ENCODE results near the gene SLC5A11.
"Not testable (repeated sequence)": the region's sequence is repeated elsewhere in the genome, so short reads cannot be mapped to it uniquely, and the experiment has no call there.

Gene SLC5A11

GRCh38 chr16:24854607-24855171 is 8.9 kb downstream of the SLC5A11 start:
- FAIRE-seq (no peak), DNase-seq (ENCODE audit: extremely low spot score, insufficient read length, low read depth) (no peak)

GRCh38 chr16:24855678-24856077 is 9.9 kb downstream of the SLC5A11 start:
- no peak for DNase-seq (ENCODE audit: extremely low spot score, insufficient read length, low read depth)

GRCh38 chr16:24856871-24857270 is 11.1 kb downstream of the SLC5A11 start:
- not testable (repeated sequence) for DNase-seq (ENCODE audit: extremely low spot score, insufficient read length, low read depth); FAIRE-seq

More at GRCh38 chr16:24855678-24856077, 9.9 kb downstream of the SLC5A11 start:
- FAIRE-seq, result no peak

- FAIRE-seq (no peak), DNase-seq (ENCODE audit: extremely low spot score, insufficient read length, low read depth) (peak; percentile 29)
Measured at GRCh38 chr16:24858219-24859041, 12.7 kb downstream of the SLC5A11 start.

DNA sequence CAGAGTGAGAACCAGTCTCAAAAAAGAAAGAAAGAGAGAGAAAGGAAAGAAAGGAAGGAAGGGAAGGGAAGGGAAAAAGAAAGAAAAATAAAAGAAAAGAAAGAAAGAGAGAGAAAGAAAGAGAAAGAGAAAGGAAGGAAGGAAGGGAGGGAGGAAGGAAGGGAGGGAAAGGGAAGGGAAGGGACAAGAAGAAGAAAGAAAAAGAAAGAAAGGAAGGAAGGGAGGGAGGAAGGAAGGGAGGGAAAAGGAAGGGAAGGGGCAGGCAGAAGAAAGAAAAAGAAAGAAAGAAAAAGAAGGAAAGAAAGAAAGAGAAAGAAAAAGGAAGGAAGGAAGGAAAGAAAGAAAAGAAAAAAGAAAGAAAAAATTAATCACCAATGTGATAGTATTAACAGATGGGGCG is 15.7 kb downstream of the SLC5A11 start:
- DNase-seq (ENCODE audit: extremely low spot score, insufficient read length, low read depth) (no peak), FAIRE-seq (no peak)

DNA sequence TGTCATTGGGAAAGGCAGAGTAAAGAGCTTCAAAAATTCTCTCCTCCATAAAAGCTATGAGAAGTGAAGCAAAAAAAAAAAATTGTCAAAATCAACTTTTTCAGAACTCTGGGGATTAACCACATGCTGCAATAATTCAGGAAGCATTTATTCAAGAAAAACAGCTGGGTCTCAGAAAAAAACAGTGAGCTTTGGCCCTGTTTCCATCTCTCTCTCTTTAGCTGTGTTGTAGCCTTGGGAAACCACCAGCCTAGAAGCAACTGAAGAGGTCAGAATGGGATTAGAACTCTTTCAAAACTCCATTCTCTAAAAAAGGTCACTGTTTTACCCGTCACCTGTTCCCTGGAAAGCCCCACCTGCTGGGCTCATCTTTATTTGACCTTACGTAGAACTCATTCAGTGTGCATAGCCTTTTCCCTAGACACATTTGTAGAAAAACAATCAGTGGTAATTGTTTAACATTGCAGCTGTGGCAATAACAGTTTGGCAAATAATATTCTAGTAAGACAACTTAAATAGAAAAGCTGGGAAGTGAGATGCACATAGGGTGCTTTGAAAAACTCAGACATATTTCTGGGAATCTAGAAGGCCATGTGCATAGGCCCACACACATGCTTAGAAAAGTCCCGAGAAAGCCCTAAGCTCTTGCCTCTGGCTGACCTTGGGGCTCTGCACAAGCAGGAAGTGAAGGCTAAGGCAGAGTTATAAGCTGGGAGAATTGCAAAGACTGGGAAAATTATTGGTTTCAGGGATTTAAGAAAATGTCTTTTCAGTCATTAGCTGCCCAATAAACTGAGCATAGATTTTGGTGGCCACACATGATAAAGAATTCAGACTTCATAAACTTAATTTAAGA is 18.0 kb downstream of the SLC5A11 start:
- FAIRE-seq (no peak), DNase-seq (ENCODE audit: extremely low spot score, insufficient read length, low read depth) (no peak)

- FAIRE-seq, result no peak
- DNase-seq (ENCODE audit: extremely low spot score, insufficient read length, low read depth), result no peak
Measured at GRCh38 chr16:24869033-24869432, 23.3 kb downstream of the SLC5A11 start.

DNA sequence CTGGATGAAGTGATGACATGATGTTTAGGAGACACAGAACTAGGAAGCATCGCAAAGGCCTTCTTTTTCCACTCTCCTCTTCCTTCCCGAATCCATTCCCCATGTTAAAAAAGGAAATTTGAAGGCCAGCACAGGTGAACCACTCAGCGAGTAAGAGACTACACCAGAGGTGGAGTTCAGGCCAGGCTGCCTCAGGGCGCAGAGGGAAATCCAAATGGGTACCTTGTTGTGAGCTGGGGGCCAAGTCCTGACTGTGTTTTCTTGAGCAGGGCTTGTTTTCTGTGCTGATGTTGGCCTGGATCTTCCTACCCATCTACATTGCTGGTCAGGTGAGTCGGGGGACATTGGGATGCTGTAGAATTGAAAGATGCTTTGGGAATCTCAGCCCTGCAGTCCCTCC is 26.1 kb downstream of the SLC5A11 start:
- DNase-seq (ENCODE audit: extremely low spot score, insufficient read length, low read depth) (no peak), FAIRE-seq (no peak)

DNA sequence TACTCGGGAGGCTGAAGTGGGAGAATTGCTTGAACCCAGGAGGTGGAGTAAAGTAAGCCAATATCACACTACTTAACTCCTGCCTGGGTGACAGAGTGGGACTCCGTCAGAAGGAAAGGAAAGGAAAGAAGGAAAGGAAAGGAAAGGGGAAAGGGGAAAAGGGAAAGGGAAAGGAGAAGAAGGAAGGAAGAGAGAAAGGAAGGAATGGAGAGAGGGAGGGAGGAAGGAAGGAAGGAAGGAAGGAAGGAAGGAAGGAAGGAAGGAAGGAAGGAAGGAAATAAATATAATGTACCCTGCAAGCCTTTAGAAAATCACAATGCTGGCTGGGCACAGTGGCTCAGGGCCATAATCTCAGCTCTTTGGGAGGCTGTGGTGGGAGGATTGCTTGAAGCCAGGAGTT is 27.3 kb downstream of the SLC5A11 start:
- FAIRE-seq (no peak), DNase-seq (ENCODE audit: extremely low spot score, insufficient read length, low read depth) (no peak)

DNA sequence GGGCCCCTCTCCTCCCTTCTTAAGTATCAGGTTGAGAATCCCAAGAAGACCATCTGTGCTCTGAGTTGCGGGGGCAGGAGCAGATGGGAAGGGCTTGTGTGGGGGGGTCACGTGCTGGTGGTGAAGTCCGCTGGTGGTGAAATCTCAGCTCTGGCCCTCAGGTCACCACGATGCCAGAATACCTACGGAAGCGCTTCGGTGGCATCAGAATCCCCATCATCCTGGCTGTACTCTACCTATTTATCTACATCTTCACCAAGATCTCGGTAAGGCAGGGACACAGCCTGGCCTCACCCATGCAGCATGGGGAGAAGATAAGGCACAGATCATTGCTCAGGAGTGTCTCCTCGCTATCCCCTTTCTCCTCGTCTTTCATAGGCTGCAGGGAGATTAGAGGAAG is 29.7 kb downstream of the SLC5A11 start:
- FAIRE-seq (no peak), DNase-seq (ENCODE audit: extremely low spot score, insufficient read length, low read depth) (no peak)

DNA sequence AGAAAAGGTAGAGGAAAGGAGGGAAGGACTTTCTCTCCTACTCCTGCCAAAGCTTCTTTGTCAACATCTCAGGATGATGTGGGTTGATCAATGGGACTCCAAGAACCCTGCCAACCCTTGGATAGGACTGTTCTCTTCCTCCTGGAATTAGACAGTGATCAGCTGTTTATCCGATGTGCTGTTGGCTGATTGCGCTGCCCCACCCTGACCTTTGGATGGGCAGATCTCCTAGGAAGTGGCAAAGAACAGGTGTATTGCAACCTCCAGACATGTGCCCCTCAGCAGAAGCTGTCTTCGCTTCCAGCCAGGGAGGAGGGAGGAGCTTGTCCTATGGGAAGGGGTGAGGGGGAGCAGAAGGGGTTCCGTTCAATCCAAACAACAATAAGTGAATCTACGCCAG is 30.5 kb downstream of the SLC5A11 start:
- FAIRE-seq, result no peak
- no peak for DNase-seq (ENCODE audit: extremely low spot score, insufficient read length, low read depth)

DNA sequence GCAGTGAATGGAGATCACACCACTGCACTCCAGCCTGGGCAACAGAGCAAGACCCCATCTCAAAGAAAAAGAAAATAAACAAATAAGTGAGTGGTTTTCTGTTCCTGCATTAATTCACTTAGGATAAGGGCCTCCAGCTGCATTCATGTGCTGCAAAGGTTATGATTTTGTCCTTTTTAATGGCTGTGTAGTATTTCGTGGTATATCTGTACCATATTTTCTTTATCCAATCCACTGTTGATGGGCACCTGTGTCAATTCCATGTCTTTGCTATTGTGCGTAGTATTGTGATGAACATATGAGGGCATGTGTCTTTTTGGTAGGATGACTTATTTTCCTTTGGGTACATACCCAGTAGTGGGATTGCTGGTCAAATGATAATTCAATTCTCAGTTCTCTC is 33.9 kb downstream of the SLC5A11 start:
- no peak for FAIRE-seq

GRCh38 chr16:24883714-24884151 is 38.0 kb downstream of the SLC5A11 start:
- DNase-seq (ENCODE audit: extremely low spot score, insufficient read length, low read depth), result no peak
- FAIRE-seq, result no peak

More for the DNA sequence above, 33.9 kb downstream of the SLC5A11 start:
- no peak for DNase-seq (ENCODE audit: extremely low spot score, insufficient read length, low read depth)

DNA sequence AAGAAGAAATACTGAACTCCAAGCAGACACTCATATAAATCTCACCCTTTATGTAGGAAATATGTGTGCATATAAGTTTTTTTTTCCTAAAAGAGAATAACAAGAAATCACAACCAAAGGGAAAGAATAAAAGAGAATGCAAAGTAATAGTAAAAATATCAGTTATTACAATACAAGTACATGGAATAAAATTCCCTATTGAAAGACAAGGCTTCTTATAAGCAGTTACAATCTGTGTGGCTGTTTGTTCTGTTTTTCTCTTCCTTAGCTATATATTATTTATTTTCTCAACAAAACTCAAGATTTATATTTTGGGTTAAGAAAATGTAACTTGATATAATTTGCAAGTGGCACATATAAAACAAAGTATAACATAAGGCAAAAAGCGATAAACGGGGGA is 41.7 kb downstream of the SLC5A11 start:
- DNase-seq (ENCODE audit: extremely low spot score, insufficient read length, low read depth) (no peak), FAIRE-seq (no peak)

DNA sequence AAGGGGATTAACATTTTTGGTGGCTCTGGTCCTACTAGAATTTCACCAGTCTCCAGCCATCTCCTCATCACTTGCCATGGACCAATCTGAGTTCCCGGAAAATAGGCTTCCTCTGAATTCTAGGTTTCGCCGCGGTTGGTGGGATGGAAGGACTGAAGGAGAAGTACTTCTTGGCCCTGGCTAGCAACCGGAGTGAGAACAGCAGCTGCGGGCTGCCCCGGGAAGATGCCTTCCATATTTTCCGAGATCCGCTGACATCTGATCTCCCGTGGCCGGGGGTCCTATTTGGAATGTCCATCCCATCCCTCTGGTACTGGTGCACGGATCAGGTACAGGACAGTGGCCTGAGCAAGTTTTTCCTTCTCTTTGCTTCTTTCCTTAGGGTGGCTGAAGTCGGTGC is 45.0 kb downstream of the SLC5A11 start:
- DNase-seq (ENCODE audit: extremely low spot score, insufficient read length, low read depth), result no peak
- no peak for FAIRE-seq

GRCh38 chr16:24896439-24896838 is 50.7 kb downstream of the SLC5A11 start:
- FAIRE-seq (peak; percentile 47), DNase-seq (ENCODE audit: extremely low spot score, insufficient read length, low read depth) (no peak)

DNA sequence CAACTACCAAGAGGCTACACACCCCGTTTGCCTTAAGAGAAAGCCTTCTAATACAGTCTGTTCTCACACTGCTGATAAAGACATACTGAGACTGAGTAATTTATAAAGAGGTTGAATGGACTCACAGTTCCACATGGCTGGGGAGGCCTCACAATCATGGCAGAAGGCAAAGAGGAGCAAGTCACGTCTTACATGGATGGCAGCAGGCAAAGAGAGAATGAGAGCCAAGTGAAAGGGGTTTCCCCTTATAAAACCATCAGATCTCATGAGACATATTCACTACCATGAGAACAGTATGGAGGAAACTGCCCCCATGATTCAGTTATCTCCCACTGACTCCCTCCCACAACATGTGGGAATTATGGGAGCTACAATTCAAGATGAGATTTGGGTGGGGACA is 51.8 kb downstream of the SLC5A11 start:
- FAIRE-seq; DNase-seq (ENCODE audit: extremely low spot score, insufficient read length, low read depth): not testable (repeated sequence)

GRCh38 chr16:24900230-24900629 is 54.5 kb downstream of the SLC5A11 start:
- FAIRE-seq, result no peak
- DNase-seq (ENCODE audit: extremely low spot score, insufficient read length, low read depth), result no peak

- FAIRE-seq, result no peak
- DNase-seq (ENCODE audit: extremely low spot score, insufficient read length, low read depth), result no peak
Measured at GRCh38 chr16:24906199-24906808, 60.5 kb downstream of the SLC5A11 start.

DNA sequence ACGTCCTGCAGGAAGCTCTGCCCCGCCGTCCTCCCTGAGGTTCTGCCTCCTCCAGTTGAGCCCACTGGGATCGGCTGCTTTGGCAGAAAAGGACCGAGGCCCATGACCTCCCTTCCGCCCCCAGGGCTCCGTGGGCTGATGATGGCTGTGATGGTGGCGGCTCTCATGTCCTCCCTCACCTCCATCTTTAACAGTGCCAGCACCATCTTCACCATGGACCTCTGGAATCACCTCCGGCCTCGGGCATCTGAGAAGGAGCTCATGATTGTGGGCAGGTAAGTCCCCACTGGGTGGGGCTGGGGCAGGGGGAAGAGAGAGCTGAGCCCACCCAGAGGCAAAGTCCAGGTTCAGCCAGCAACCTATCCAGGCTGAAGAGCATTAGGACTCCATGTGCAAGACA is 61.1 kb downstream of the SLC5A11 start:
- DNase-seq (ENCODE audit: extremely low spot score, insufficient read length, low read depth), result no peak
- no peak for FAIRE-seq

Measured in GM18507 (cell line).